Muscle of back (tissue), 13 donors: Measurements from ENCODE around the gene AVEN. TPM values are rescaled to one million over a fixed set of nuclear protein-coding genes. Genes with fewer than 3 reads are reported as not detected.
"Not testable (repeated sequence)": the region's sequence is repeated elsewhere in the genome, so short reads cannot be mapped to it uniquely, and the experiment has no call there.

Source experiments
- DNase-seq, 3 donors: peaks; one replicate each; pipeline versions ENCODE4 v3.0.0 to v3.0.0-alpha.2; 2013
- long read RNA-seq, 9 donors: transcript quantifications; one replicate each; lab custom pipeline, GENCODE V29; 2026
- polyA plus RNA-seq, 10 donors: library from polyadenylated mRNA; unstranded; fragments of 120-200 nt; gene quantifications; one replicate each; pipeline ENCODE4 v1.2.1, GENCODE V29; 2013; ENCODE audit not compliant: insufficient read length in 10 of 10

AVEN gene, protein sequence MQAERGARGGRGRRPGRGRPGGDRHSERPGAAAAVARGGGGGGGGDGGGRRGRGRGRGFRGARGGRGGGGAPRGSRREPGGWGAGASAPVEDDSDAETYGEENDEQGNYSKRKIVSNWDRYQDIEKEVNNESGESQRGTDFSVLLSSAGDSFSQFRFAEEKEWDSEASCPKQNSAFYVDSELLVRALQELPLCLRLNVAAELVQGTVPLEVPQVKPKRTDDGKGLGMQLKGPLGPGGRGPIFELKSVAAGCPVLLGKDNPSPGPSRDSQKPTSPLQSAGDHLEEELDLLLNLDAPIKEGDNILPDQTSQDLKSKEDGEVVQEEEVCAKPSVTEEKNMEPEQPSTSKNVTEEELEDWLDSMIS
- 10 to 100 TPM; 16.8 to 28.2 (median 21.7) TPM for polyA plus RNA-seq
- long read RNA-seq, donor 1, transcript AVEN-201 (6 exons, 1,605 nt): major isoform, 8 of 13 reads
- long read RNA-seq, donor 1, partial matches to known transcripts: 5 of 13 reads
- long read RNA-seq, donor 1, other reads (novel, unspliced or antisense): 0 of 13 reads
- long read RNA-seq, donor 2, partial matches to known transcripts: 0 of 3 reads
- long read RNA-seq, donor 2, other reads (novel, unspliced or antisense): 0 of 3 reads
- long read RNA-seq, donor 3: 0 reads
- long read RNA-seq, donor 4, transcript AVEN-201 (6 exons, 1,605 nt): major isoform, 10 of 10 reads
- long read RNA-seq, donor 4, partial matches to known transcripts: 0 of 10 reads
- long read RNA-seq, donor 4, other reads (novel, unspliced or antisense): 0 of 10 reads
- long read RNA-seq, donor 5, transcript AVEN-201 (6 exons, 1,605 nt): major isoform, 11 of 11 reads
- long read RNA-seq, donor 5, partial matches to known transcripts: 0 of 11 reads
- long read RNA-seq, donor 5, other reads (novel, unspliced or antisense): 0 of 11 reads
- long read RNA-seq, donor 6, transcript AVEN-201 (6 exons, 1,605 nt): major isoform, 5 of 5 reads
- long read RNA-seq, donor 6, partial matches to known transcripts: 0 of 5 reads
- long read RNA-seq, donor 6, other reads (novel, unspliced or antisense): 0 of 5 reads
- long read RNA-seq, donor 7, transcript AVEN-201 (6 exons, 1,605 nt): major isoform, 6 of 6 reads
- long read RNA-seq, donor 7, partial matches to known transcripts: 0 of 6 reads
- long read RNA-seq, donor 7, other reads (novel, unspliced or antisense): 0 of 6 reads
- long read RNA-seq, donor 8, partial matches to known transcripts: 0 of 3 reads
- long read RNA-seq, donor 8, other reads (novel, unspliced or antisense): 0 of 3 reads
- long read RNA-seq, donor 9, partial matches to known transcripts: 0 of 1 reads
- long read RNA-seq, donor 9, other reads (novel, unspliced or antisense): 0 of 1 reads

DNA sequence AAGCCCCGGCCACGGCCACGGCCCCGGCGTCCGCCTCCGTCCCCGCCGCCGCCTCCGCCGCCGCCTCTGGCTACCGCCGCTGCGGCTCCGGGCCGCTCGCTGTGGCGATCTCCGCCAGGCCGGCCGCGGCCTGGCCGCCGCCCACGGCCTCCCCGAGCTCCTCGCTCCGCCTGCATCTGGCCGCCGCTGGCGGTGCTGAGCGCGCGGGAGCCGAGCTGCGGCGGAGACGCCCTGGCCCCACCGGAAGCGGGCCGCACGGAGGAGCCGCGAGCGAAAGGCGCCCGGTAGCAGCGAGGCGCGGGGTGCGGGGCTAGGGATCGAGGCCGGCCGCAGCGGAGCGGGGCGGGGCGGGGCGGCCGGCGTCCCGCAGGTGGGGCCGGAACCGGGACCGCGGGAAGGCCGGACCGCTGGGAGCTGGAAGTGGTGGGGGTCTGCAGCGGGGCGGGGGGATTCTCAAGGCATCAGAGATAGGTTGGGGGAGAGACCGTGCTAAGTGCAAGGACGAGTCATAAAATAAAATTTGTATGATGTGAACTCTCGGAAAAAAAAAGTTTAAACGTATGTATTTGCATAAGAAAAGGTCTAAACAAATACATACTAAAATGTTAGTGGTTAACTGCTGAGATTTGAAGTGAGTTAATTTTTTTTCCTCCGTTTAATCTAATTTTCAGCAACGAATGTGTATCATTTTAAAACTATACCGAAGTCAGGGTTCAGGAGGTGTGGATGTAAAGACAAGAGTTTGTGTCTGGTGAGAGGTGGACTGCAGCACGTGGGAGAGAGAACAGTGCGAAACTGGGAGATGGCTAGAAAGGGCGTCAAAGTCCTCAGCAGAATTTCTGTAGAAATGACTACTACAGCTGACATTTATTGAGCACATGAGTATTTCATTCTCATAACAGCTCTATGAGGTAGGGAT is at the start of gene AVEN:
AVEN (minus strand) TSS at position 334 of the 919 bp plus-strand sequence; CDS start at position 176, 158 bp downstream.
- DNase-seq: peak in 2 of 3 donors; percentile 65 to 76

DNA sequence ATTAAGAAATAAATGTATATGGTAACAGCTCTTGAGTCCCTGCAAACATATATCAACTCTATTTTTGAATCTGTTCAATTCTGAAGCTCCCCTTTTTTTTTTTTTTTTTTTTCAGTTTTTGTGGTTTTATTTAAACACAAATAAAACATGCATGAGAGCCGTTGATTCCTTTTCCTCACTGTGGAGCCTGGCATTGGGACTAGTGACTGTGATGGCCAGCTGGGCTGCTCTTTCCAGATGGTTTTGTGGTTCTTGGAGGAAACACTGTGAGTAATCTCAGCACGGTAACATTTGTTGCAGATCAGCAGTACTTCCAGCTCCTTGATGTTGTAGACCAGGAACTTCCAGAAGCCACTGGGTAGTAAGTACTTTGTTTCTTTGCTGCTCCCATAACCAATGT is 46.7 kb upstream of the AVEN start:
- DNase-seq: no peak

DNA sequence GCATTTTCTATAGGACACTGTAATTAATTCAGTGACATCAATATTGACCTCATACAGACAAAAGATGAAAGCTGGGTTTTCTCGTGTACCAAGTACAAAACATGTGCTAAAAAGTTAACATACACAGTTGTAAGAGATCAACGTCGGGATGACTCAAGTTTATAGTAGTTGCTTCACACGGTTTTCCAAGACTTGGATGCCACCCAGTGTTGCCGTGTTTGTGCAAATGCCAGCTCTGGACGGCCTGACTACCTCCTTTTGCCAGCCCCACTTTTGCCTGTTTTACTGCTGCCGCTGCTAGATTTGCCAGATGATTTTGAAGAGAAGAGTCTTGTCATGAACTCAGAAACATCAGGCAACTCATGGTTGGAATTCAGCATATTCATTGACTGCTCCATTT is 45.1 kb upstream of the AVEN start:
- DNase-seq: no peak

DNA sequence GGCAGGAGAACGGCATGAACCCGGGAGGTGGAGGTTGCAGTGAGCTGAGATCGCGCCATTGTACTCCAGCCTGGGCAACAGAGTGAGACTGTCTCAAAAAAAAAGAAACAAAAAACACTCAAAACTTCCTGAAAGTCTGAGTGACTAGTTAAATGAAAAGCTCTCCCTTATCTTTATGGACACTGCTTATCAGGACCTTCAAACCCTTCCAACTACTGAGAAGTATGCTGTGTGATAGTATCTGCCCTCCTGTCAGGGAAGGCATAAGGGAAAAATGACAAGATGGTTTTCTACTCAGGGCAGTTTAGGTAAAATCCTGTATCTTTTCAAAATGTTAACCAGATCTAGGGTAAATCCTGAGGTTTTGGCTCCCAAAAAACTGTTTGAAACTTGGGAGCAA is 40.9 kb upstream of the AVEN start:
- DNase-seq: no peak

DNA sequence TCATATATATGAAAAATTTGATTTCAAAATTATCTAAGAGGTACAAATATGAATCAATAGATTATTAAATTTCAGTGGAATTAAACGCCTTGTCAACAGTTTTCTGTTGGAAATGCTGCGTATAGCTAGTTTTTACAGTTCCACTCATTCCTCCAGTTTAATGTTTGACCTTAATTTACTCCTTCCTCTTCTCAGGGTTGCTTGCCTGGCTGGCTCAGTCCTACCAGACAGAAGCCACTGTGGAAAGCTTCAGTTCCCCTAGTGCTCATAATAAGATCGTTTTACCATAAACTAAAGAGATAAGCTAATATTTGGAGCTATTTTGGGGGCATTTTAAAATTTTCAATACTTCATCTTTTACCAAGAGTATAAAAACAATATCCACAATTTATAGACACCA is 39.9 kb upstream of the AVEN start:
- no peak for DNase-seq

DNA sequence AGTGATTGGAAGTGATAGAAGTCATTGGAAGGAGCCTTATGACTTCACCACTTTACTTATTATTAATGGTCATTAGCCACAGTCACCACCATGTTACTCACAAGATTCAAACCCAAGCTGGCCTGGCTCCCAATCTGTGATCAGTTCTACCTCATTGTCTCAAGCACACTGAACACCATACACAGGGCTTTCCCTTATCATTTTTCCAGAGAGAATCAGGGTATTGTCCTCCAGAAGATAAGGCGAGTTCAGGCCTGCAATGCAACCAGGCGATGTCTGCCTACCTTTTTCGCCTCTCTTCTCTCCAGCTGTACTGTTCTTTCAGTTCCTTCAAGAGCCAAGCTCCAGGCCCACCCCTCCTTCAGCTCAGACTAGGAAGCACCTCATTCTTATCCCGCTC is 37.8 kb upstream of the AVEN start:
- no peak for DNase-seq

DNA sequence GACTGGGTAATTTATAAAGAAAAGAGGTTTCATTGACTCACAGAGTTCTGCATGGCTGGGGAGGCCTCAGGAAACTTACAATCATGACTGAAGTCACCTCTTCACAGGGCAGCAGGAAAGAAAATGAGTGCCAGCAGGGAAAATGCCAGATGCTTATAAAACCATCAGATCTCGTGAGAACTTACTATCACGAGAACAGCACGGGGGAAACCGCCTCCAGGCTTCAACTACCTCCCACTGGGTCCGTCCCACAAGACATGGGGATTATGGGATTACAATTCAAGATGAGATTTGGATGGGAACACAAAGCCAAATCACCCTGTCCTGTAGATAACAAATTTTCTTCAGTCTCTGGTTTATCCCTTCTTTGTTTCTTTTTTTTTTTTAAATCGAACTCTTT is 31.0 kb upstream of the AVEN start:
- DNase-seq: no peak

DNA sequence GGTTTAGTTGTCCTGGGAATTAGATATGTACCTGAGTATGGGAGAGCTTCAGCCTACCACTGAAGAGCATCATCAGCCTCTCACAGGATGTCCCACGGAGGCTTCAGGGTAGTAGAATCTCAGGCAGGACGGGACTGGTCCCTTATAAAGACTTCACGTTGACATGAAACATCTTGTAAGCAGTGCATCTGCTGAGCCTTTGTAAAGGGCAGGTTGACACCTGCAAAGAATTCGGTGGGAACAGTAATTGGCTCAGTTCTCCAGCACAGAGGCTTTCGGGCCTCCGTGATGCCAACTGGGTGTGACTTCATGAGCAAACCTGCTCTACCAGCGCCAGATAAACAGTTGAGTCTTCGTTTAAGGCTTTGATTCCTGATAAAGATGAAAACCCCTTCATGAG is 26.9 kb upstream of the AVEN start:
- DNase-seq: no peak

DNA sequence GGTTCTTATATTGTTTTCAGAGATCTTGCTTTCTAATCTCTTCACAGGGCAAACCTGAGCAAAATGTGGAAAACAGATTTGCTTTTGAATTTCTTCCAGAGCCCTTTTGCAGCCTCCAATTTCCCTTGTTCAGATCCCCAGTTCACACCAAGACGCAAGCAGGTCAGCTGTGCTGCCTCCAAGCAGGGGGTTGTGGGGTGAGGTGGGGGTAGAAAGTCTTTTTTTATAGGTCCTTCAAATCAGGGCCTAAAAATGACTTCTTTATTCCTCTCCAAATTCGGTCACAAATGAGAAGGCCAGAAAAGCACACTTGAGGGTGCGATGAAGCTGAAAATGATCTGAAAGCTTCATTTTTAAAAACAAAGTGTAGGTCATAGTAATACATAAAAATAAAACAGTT is 26.3 kb upstream of the AVEN start:
- DNase-seq: no peak

DNA sequence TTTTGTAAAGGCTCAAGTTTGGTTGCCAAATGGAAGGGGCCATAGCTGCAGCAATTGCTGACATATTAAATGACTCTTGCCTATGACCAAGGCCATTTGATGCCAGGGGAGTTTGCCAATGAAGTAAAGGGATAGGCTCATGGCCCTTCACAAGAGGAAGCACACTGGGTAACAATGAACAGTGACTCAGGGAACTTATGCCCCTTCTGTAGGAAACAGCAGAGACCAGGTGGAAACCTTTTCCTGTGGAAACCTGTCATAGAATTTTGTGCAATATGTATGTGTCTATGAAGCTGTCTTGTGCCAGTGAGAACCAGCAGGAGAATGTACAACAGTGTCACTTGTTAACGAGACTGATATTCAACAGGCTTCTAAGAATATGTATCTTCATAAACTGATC is 25.4 kb upstream of the AVEN start:
- no peak for DNase-seq

DNA sequence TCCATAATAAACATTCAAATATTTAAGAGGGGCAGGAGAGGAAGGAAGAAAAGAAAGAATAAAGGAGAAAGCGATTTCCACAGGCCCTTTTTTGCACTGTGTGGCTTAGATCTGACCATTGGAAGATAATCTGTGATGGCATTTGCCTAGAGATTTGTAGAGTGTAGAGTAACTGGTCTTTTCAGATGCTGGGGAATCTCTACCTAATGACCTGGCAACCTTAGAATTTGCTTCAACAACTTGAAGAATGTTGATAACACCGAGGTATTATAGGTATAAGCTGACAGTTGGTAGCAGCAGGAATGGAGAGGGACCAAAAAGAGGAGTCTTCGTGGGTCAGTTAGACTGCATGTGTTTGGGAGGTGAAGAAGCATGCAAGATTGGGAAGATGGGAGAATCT is 20.9 kb upstream of the AVEN start:
- no peak for DNase-seq

DNA sequence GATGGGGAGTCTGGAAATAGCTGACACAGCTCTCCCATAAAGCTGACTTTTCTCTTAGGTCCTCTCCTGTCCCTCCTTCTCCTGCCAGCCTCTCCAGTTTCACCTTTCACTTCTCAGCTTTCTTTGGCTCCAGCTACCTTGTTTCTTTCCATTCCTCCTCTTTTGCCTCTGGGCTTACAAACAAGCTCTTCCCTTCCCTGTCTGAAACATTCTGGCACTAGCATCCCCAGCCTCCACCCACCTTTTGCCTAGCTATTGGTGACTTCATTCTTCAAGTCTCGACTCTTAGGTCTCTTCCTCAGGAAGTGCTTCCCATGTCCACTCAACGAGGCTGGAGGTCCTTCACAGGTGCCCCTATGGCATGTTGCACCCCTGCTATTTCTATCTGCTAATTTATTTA is 20.5 kb upstream of the AVEN start:
- no peak for DNase-seq

DNA sequence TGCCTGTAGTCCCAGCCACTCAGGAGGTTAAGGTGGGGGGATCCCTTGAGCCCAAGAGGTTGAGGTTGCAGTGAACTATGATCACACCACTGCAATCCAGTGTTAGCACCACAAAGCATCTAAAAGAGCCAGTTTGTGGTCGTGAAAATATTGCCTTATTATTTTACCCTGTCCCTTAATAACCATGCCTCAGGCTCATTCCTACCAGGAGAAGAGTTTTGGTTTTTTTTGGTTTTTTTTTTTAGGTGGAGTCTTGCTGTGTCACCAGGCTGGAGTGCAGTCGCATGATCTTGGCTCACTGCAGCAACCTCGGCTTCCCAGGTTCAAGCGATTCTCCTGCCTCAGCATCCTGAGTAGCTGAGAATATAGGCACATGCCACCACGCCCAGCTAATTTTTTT is 17.9 kb upstream of the AVEN start:
- DNase-seq: no peak

DNA sequence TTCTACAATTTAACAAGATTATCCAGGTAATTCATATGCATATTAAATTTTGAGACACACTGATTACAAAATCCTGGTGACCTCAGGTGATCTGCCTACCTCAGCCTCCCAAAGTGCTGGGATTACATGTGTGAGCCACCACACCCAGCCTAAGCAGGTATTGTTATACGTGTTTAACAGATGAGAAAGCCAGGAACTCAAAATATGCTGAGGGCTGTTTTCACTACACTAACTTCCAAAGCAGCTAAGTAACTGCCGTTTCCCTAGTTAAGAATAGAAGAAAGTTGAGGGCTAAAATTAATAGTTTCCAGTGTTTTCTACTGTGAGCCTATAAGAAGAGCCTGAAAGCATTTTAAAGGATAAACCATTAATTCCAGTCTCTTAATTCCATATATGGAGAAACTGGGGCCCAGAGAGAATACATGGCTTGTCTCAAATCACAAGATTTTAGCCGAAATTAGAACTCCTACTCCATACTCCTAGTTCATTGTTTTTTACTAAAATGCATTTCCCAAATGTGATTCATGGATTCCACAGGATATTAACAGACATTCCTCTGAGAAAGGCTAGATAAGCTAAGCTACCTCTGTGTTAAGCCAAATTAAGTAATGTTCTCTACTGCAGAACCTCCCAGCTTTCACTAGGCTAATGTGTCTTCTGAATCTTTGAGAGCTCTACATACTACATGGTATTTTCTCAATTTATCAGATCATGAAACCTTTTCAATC is 17.0 kb upstream of the AVEN start:
- DNase-seq: peak in 1 of 3 donors; percentile 78

DNA sequence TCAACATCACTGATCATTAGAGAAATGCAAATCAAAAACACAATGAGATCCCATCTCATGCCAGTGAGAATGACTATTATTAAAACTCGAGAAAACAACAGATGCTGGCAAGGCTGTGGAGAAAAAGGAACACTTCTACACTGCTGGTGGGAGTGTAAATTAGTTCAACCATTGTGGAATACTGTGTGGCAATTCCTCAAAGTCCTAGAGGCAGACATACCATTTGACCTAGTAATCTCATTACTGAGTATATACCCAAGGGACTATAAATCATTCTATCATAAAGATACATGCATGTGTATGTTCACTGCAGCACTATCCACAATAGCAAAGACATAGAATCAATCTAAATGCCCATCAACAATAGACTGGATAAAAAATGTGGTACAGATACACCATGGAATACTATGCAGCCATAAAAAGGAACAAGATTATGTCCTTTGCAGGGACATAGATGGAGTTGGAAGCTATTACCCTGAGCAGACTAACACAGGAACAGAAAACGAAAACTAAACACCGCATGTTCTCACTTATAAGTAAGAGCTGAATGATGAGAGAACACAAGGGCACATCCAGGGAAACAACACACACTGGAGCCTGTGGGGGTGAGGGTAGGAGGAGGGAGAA is 15.2 kb upstream of the AVEN start:
- DNase-seq: no peak

DNA sequence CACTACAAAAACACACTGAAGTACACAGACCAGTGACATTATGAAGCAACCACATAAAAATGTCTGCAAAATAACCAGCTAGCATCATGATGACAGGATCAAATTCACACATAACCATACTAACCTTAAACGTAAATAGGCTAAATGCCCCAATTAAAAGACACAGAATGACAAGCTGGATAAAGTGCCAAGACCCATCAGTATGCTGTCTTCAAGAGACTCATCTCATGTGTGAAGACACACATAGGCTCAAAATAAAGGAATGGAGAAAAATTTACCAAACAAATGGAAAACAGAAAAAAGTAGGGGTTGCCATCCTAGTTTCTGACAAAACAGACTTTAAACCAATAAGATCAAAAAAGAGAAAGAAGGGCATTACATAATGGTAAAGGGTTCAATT is 11.4 kb upstream of the AVEN start:
- DNase-seq: not testable (repeated sequence)

DNA sequence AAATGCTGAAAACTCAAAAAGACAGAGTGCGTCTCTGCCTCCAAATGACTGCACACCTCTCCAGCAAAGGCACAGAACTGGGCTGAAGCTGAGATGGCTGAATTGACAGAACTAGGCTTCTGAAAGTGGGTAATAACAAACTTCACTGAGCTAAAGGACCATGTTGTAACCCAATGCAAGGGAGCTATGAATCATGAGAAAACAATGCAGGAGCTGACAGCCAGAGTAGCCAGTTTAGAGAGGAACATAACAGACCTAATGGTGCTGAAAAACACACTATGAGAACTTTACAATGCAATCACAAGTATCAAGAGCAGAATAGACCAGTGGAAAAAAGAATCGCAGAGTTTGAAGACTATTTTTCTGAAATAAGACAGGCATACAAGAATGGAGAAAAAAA is 10.1 kb upstream of the AVEN start:
- no peak for DNase-seq

DNA sequence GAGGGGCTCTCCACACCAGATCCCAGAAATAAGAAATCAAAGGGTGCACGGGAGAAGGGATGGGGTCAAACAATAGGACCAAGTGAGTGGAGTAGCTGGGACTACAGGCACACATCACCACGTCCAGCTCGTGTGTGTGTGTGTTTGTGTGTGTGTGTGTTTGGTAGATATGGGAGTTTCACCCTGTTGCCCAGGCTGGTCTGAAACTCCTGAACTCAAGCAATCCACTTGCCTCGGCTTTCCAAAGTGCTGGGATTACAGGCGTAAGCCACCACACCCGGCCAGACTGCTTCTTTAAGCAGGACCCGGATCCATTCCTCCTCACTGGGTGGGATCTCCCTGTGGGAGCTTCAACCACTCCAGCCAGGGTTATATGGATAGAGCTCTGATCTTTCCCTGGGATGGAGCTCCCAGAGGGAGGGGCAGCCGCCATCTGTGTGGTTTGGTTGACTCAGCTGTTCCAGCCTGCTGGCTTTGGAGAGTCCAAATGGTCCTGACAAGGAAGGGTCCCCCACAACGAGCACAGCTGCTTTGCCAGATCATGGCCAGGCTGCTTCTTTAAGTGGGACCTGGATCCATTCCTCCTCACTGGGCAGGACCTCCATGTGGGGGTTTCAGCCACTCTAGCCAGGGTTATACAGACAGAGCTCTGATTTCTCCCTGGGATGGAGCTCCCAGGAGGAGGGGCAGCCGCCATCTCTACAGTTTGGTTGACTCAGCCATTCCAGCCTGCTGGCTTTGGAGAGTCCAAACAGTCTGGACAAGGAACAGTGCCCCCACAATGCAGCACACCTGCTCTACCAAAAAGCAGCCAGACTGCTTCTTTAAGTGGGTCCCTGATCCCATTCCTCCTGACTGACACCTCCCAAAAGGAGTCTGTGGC is 9.1 kb upstream of the AVEN start:
- no peak for DNase-seq
